K562 (cell line): ENCODE measurements around the gene HAT1. TPM values are rescaled to one million over a fixed set of nuclear protein-coding genes. Genes with fewer than 3 reads are reported as not detected.

ENCODE experiments used
- ATAC-seq: fragments of 200-7000 bp; cut with Tn5 transposase; 3 replicates; pipeline ENCODE4 v1.9.1; 2020; ENCODE audit warnings: moderate library complexity
- BruUV-seq: library from RNA; stranded (reverse); fragments of 400-500 nt; replicated peaks from 2 replicates; lab custom pipeline; 2021; lab: Mats Ljungman, UMichigan
- CTCF ChIA-PET: fragments of 300-600 bp; formaldehyde crosslinking; extraction: SDS; loops from one replicate; lab custom pipeline; 2021; ENCODE audit warnings: low intra/inter-chr PET ratio; lab: Yijun Ruan, JAX
- POLR2A ChIA-PET: fragments of 300-600, 350-650 bp; sonication (Branson Sonifier 250); formaldehyde crosslinking; extraction: SDS; loops from one replicate; lab custom pipeline; 2021; ENCODE audit warnings: antibody characterized with exemption, inconsistent platforms; lab: Yijun Ruan, JAX
- DNase-seq, 4 experiments: peaks; one replicate each; pipeline versions ENCODE4 v3.0.0 to v3.0.0-alpha.2; 2011 to 2018; ENCODE audit warnings: low spot score in 3 of 4, mixed read lengths in 3 of 4; ENCODE audit errors: extremely low read depth in 1 of 4
- FAIRE-seq: peaks from 2 replicates; lab custom pipeline; 2011; peaks lifted over from hg19 to GRCh38; lab: Jason Lieb, UNC
- H2AFZ ChIP-seq: 2 replicates; pipeline ENCODE4 v1.6.0; 2011; ENCODE audit warnings: low read depth, low read length, control low read depth, inconsistent platforms
- H3K27ac ChIP-seq: fragments of 200-600 bp; 3 replicates; pipeline ENCODE4 v1.8.0; 2011; ENCODE audit warnings: low read depth, mild to moderate bottlenecking, control low read depth, inconsistent platforms, low read length, moderate library complexity, mixed read lengths; ENCODE audit errors: extremely low read depth
- H3K27me3 ChIP-seq, 2 experiments: fragments of 300-600 bp in 1 of 2; 2 replicates in 1 of 2; 3 replicates in 1 of 2; pipeline versions ENCODE4 v1.6.0 to v1.8.0; 2011; ENCODE audit warnings: inconsistent platforms in 2 of 2, low read length in 2 of 2, mild to moderate bottlenecking in 1 of 2, mixed read lengths in 1 of 2, moderate library complexity in 1 of 2; ENCODE audit not compliant: control insufficient read depth in 2 of 2, insufficient read depth in 2 of 2
- H3K36me3 ChIP-seq: fragments of 300-600 bp; 3 replicates; pipeline ENCODE4 v1.8.0; 2011; ENCODE audit warnings: mild to moderate bottlenecking, low read length, inconsistent platforms; ENCODE audit not compliant: control insufficient read depth, insufficient read depth
- H3K4me1 ChIP-seq, 2 experiments: fragments of 200-600 bp in 1 of 2; replicated peaks in 1 of 2; 2 replicates in 1 of 2; 3 replicates in 1 of 2; pipeline versions ENCODE4 v1.5.1 to v1.8.0; 2011; ENCODE audit warnings: inconsistent platforms in 2 of 2, low read length in 2 of 2, mild to moderate bottlenecking in 1 of 2, mixed read lengths in 1 of 2, moderate library complexity in 1 of 2; ENCODE audit not compliant: control insufficient read depth in 2 of 2, insufficient read depth in 2 of 2
- H3K4me2 ChIP-seq: 2 replicates; pipeline ENCODE4 v1.6.1; 2011; ENCODE audit warnings: low read length, control low read depth, inconsistent platforms, mixed read lengths; ENCODE audit not compliant: insufficient read depth
- H3K4me3 ChIP-seq: fragments of 200-600 bp; sonication (generic), shearing (Covaris generic); 2 replicates; pipeline ENCODE4 v1.5.1; 2016; ENCODE audit warnings: control low read depth, inconsistent platforms
- H3K79me2 ChIP-seq: fragments of 200-600 bp; 3 replicates; pipeline ENCODE4 v1.8.0; 2011; ENCODE audit warnings: low read length, inconsistent platforms; ENCODE audit not compliant: control insufficient read depth, insufficient read depth
- H3K9ac ChIP-seq, 2 experiments: 2 replicates each; pipeline versions ENCODE4 v1.6.0 to v1.6.1; 2011; ENCODE audit warnings: low read depth in 2 of 2, low read length in 2 of 2, control low read depth in 1 of 2, inconsistent platforms in 1 of 2, mild to moderate bottlenecking in 1 of 2, mixed read lengths in 1 of 2; ENCODE audit not compliant: insufficient read depth in 1 of 2
- H3K9me1 ChIP-seq: one replicate; pipeline ENCODE4 v1.6.0; 2011; ENCODE audit warnings: inconsistent platforms, mild to moderate bottlenecking, low read length, moderate library complexity; ENCODE audit not compliant: control insufficient read depth, insufficient read depth
- H3K9me3 ChIP-seq: replicated peaks from 2 replicates; pipeline ENCODE4 v1.5.1; 2011; ENCODE audit warnings: low read depth, low read length, inconsistent platforms; ENCODE audit not compliant: control insufficient read depth, insufficient read depth
- H4K20me1 ChIP-seq: replicated peaks from 2 replicates; pipeline ENCODE4 v1.6.1; 2011; ENCODE audit warnings: low read length, inconsistent platforms, mixed read lengths; ENCODE audit not compliant: control insufficient read depth, insufficient read depth
- WGBS: fragments of 100-300 bp; shearing (Covaris generic); methylation state at CpG from one replicate; pipeline ENCODE4 v1.1.6; 2016; ENCODE audit warnings: low coverage, mixed read lengths; ENCODE audit not compliant: insufficient coverage; ENCODE audit errors: missing lambda C conversion rate; 5-methylcytosine and 5-hydroxymethylcytosine counted together
- in situ Hi-C: fragments of 300-500 bp; cut with MboI; formaldehyde crosslinking; loops from 4 replicates; pipeline ENCODE4 v1.15.0; 2018; ENCODE audit warnings: inconsistent platforms, mixed read lengths
- intact Hi-C: fragments of 100-400 bp; cut with micrococcal nuclease; formaldehyde crosslinking; loops from 2 replicates; pipeline ENCODE4 v1.14.2; 2022
- polyA plus RNA-seq, 8 experiments: library from polyadenylated mRNA; depleted of rRNA in 4 of 8; stranded (reverse) in 5 of 8; unstranded in 3 of 8; fragments of >200 nt; fragmentation: Nextera tagmentation in 2 of 8; fragmentation: Illumina TruSeq in 1 of 8; extraction: Ambion mirVana in 2 of 8; extraction: Trizol in 1 of 8; gene quantifications; 2 replicates each; pipeline versions ENCODE4 v1.2.1 to v1.2.3, GENCODE V29; 2011 to 2014; ENCODE audit warnings: inconsistent platforms in 1 of 8, missing spikeins in 1 of 8
- total RNA-seq, 7 experiments: library from RNA; depleted of rRNA in 6 of 7; stranded (reverse); fragments of >200 nt in 6 of 7; fragmentation: Illumina TruSeq in 2 of 7; extraction: Trizol in 2 of 7; gene quantifications; 2 replicates each; pipeline versions ENCODE4 v1.2.1 to v1.2.3, GENCODE V29; 2011 to 2021; ENCODE audit warnings: low replicate concordance in 1 of 7
- TF ChIP-seq, protein P1 (sequence below): fragments of 200-800 bp; sonication (Bioruptor generic); IDR thresholded peaks from 2 replicates; pipeline ENCODE4 v1.6.1; 2016; ENCODE audit warnings: missing genetic modification characterization, missing compliant biosample characterization

The HAT1 gene
- total and polyA plus RNA-seq, 9 of the 15 experiments (the other 6 are each of a cell fraction or from before 2014, with no cell fraction given): 125 to 384 (median 244) TPM

DNA sequence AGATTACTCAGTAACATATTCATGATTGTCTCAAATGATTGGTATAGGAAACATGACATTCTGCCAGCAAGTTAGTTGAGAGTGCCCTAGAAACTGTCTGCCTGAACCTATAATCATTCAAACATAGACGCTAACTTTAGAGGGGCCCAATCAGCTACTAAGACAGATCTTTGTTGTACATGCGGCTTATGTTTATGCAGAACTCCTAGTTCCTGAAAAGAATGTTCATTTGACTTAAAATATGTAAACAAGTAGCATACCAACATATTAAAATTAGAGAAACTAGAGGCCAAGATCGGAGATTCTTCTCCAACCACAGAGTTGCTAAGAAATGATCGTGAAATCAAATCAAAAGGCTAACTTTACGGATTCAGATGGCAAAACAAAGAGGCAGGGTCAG, 73.3 kb downstream of the HAT1 start:
- H3K27me3 ChIP-seq: no peaks in the 10 kb centered on the region
- in situ Hi-C loops: no loop called here
- no peak overlapping the region for H3K9ac ChIP-seq
- 84% methylated on average over 5 of the region's 5 CpGs for WGBS
- no peak overlapping the region for H3K27ac ChIP-seq
- TF ChIP-seq, protein P1, sequence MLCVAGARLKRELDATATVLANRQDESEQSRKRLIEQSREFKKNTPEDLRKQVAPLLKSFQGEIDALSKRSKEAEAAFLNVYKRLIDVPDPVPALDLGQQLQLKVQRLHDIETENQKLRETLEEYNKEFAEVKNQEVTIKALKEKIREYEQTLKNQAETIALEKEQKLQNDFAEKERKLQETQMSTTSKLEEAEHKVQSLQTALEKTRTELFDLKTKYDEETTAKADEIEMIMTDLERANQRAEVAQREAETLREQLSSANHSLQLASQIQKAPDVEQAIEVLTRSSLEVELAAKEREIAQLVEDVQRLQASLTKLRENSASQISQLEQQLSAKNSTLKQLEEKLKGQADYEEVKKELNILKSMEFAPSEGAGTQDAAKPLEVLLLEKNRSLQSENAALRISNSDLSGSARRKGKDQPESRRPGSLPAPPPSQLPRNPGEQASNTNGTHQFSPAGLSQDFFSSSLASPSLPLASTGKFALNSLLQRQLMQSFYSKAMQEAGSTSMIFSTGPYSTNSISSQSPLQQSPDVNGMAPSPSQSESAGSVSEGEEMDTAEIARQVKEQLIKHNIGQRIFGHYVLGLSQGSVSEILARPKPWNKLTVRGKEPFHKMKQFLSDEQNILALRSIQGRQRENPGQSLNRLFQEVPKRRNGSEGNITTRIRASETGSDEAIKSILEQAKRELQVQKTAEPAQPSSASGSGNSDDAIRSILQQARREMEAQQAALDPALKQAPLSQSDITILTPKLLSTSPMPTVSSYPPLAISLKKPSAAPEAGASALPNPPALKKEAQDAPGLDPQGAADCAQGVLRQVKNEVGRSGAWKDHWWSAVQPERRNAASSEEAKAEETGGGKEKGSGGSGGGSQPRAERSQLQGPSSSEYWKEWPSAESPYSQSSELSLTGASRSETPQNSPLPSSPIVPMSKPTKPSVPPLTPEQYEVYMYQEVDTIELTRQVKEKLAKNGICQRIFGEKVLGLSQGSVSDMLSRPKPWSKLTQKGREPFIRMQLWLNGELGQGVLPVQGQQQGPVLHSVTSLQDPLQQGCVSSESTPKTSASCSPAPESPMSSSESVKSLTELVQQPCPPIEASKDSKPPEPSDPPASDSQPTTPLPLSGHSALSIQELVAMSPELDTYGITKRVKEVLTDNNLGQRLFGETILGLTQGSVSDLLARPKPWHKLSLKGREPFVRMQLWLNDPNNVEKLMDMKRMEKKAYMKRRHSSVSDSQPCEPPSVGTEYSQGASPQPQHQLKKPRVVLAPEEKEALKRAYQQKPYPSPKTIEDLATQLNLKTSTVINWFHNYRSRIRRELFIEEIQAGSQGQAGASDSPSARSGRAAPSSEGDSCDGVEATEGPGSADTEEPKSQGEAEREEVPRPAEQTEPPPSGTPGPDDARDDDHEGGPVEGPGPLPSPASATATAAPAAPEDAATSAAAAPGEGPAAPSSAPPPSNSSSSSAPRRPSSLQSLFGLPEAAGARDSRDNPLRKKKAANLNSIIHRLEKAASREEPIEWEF (CRISPR knock-in tag): no peak
- no peaks in the 10 kb centered on the region for H3K36me3 ChIP-seq
- ATAC-seq (no peak), DNase-seq (no peak), FAIRE-seq (no peak)
- no peaks in the 10 kb centered on the region for H3K9me1 ChIP-seq
- no TSS peak for BruUV-seq
- H3K4me2 ChIP-seq: no peak overlapping the region
- no peak overlapping the region for H3K4me3 ChIP-seq
- H3K9me3 ChIP-seq: no peaks in the 10 kb centered on the region
- ChIA-PET CTCF (no interaction called here), POLR2A (no interaction called here)
- no peaks in the 10 kb centered on the region for H4K20me1 ChIP-seq
- intact Hi-C loops: loop anchor here (10.0 kb wide), 1 partner anchor 291 kb away; no protein-coding TSS in a partner anchor
- peaks cover 6 to 14% of the 10 kb centered on the region in 2 experiments; a peak in 4 of 5 replicates for H3K4me1 ChIP-seq
- H2AFZ ChIP-seq: no peak overlapping the region
- H3K79me2 ChIP-seq: peaks cover 10% of the 10 kb centered on the region; the same call in 2 of the 3 replicates
